Activated naive CD4-positive, alpha-beta T cell treated with anti-CD3 and anti-CD28 coated beads, Interleukin-2, amount 50 U/mL, for 72 hours (primary cell): ENCODE results near the gene IRF2. TPM values are rescaled to one million over a fixed set of nuclear protein-coding genes. Genes with fewer than 3 reads are reported as not detected.

Experiments used
- ATAC-seq, 2 donors: fragments of 150-1000 bp; cut with Tn5 transposase; 2 replicates each; pipeline ENCODE4 v1.10.0; 2021; ENCODE audit warnings: mild to moderate bottlenecking in 2 of 2, moderate library complexity in 2 of 2
- DNase-seq, 2 donors: peaks; one replicate each; pipeline ENCODE4 v3.0.0; 2021 to 2022; ENCODE audit warnings: low spot score in 2 of 2
- H3K27ac Mint-ChIP-seq, 2 donors: one replicate each; pipeline ENCODE4 v1.8.0; 2022; ENCODE audit warnings: mild to moderate bottlenecking in 2 of 2, mixed read lengths in 2 of 2
- H3K36me3 Mint-ChIP-seq, 2 donors: one replicate each; pipeline ENCODE4 v1.8.0; 2022; ENCODE audit warnings: mixed read lengths in 2 of 2
- H3K9me3 Mint-ChIP-seq, 2 donors: one replicate each; pipeline ENCODE4 v1.8.0; 2022; ENCODE audit warnings: mixed read lengths in 2 of 2
- total RNA-seq, 2 donors: library from RNA; stranded (reverse); gene quantifications; one replicate each; pipeline ENCODE4 v1.2.3, GENCODE V29; 2022

The IRF2 gene
- total RNA-seq, 2 donors from 2014 or later = 52.7 to 56.8 TPM

DNA sequence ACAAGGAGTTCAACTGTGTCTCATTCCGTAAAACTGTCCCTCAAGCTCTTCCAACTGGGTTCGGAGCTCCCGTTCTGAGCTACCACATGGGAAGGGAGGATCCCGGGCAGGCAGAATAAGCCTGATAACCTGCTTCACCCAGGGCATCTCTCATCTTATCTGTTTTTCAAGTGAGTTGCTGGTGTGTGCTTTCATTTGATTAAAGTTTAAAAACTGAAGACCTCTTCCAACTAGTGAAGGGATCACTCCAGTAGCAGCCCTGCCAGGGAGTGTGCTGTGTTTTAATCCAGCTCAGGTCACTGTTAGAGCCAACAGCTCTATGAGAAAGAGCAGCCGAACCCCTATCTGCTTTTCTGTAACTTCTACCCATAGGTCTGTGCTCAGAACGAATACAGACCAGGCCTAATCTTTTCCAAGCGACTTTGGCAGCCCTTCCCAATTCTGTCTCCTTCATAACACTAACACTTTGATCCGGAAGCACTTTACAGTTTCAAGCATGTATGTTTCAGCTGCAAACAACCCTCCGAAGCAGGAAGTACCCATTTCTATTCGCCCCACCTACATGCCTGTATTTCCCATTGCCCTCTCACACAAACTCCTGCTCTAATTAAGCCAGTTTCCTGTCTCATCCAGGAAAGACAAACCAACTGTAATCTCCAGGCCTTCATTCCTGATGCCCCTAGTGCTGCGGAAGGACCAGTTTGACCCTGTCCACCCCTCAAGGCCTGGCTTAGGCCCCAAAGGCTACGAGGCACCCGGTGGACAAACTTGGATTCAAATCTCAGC, 60.9 kb downstream of the IRF2 start:
- Mint-ChIP-seq H3K27ac (peak overlapping the region; percentile 39 to 76), H3K36me3 (peaks cover 21 to 59% of the 10 kb centered on the region in 2 donors), H3K9me3 (no peaks in the 10 kb centered on the region)
- ATAC-seq = no peak
- DNase-seq = no peak

DNA sequence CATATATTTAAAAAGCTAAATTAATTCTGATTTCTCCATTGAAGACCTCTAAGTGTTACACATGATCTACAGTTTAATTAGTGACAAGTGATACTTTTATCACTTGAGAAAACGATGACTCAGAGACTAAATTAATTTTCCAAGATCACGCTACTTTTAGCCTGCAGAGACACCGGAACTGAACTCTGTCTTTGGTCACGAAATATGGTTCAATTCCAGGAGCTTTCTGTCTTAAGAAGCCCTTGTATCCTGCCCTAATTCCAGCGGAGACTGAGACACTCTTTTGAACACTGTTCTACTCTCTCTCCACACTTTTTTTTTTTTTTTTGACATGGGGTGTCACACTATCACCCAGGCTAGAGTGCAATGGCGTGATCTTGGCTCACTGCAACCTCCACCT, 63.6 kb downstream of the IRF2 start:
- H3K9me3 Mint-ChIP-seq = no peaks in the 10 kb centered on the region
- ATAC-seq (no peak), DNase-seq (no peak)
- H3K36me3 Mint-ChIP-seq = peaks cover 33 to 72% of the 10 kb centered on the region in 2 donors
- peak overlapping the region in 1 of 2 donors; percentile 68 for H3K27ac Mint-ChIP-seq

DNA sequence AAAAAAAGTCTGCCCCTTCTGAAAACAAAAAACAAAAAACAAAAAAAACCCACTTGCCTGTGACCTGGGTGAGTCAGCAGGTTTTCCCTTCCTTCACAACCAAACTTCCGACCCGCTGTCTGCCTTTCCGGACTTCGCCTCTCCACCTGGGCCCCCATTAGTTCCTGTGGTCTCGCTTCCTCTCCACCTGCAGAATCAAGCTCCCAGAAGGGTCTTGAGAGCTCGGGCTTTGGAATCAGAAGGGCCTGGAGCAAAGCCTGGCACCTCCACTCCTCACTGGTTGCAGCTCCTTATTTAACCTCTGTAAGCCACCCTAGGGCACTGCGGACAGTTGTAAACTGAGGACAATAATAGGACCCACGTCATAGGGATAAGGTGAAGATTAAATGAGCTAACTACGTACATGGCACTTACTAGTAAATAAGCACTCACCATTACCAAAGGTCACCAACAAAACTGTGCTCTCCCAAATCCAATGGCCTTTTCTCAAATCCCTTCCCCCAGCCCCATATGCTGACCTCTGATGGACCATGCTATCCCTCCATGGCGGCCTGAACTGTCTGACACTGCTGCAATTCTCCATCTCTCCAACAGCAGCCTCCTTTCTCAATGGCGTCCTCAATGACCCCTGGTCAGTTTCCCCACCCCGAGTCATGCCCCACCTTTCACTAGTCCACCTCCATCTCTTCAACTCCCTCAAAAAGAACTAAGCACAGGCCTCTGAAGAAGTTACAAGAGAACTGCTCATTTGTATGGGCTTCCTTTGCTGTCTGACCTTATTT, 64.2 kb downstream of the IRF2 start:
- peaks cover 38 to 65% of the 10 kb centered on the region in 2 donors for H3K36me3 Mint-ChIP-seq
- H3K9me3 Mint-ChIP-seq = no peaks in the 10 kb centered on the region
- H3K27ac Mint-ChIP-seq = peak overlapping the region; percentile 56 to 68
- DNase-seq (no peak), ATAC-seq (peak; percentile 24 to 36)

DNA sequence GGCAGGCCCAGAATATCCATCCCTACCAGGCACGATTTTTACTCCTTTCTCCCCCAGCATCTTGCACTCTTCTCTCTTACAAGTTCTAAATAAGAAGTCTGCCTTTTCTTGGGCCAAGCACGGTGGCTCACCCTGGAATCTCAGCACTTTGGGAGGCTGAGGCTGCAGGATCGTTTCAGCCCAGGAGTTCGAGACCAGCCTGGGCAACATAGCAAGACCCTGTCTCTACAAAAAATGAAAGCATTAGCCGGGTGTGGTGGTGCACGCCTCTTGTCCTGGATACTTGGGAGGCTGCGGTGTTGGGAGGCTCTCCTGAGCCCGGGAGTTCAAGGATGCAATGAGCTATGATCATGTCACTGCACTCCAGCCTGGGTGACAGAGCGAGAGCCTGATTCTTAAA, 64.8 kb downstream of the IRF2 start:
- Mint-ChIP-seq H3K27ac (peak overlapping the region; percentile 68 to 81), H3K36me3 (peaks cover 38 to 60% of the 10 kb centered on the region in 2 donors), H3K9me3 (no peaks in the 10 kb centered on the region)
- DNase-seq (no peak), ATAC-seq (peak in 1 of 2 donors; percentile 13)

DNA sequence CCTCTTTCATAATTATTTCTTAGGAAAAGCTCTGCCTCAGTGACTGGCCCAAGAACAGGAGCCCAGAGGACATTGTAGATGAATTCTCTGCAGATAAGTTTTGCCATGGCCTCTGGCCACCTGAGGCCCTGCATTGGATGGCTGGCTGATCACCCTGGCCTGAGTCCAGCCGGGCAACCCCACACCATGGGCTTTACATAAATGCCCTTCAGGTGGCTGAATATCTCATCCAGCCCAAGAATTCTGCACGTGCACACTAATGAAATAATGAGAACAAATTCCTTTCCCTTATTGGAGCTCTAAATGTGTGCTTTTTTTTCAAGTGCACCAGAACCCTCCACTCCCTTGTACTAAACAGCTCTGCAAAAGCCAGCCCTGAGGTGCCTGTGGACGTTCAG, 65.7 kb downstream of the IRF2 start:
- peaks cover 38 to 53% of the 10 kb centered on the region in 2 donors for H3K36me3 Mint-ChIP-seq

DNA sequence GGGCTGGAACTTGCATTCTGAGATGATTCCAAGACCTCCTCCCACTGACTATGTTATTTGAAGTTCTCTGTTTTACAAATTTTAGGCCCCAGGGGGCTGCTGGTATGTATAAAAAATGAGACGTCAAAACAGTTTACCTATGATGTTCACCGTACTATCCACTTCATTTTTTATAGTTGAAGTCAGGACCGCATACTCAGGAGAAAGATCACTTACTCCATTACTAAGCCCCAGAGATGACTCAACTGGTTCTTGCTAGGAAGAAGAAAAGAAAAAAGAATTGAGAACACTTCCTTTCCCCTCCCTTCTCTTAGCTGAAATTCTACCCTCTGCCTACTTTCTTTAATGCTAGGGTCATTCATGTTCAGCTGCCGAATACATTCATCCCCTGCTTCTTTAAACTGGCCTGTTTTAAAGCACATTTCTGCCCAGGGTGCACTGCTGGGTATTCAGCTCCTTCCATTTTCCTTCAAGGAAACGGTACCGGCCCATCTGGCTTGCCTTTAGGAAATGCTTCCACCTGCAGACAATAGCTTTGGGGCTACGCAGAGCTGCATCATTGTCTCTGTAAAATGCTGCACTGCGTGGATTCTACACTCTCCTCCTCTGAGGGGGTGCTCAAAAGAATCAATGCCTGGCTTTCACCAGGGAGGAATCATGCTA, 66.2 kb downstream of the IRF2 start:
- H3K36me3 Mint-ChIP-seq = peaks cover 41 to 49% of the 10 kb centered on the region in 2 donors
- ATAC-seq (peak; percentile 58 to 76), DNase-seq (no peak)
- no peaks in the 10 kb centered on the region for H3K9me3 Mint-ChIP-seq
- peak overlapping the region; percentile 14 to 37 for H3K27ac Mint-ChIP-seq

More for the DNA sequence above, 65.7 kb downstream of the IRF2 start:
- ATAC-seq = no peak
- no peak for DNase-seq
- H3K27ac Mint-ChIP-seq = no peak overlapping the region
- H3K9me3 Mint-ChIP-seq = no peaks in the 10 kb centered on the region

DNA sequence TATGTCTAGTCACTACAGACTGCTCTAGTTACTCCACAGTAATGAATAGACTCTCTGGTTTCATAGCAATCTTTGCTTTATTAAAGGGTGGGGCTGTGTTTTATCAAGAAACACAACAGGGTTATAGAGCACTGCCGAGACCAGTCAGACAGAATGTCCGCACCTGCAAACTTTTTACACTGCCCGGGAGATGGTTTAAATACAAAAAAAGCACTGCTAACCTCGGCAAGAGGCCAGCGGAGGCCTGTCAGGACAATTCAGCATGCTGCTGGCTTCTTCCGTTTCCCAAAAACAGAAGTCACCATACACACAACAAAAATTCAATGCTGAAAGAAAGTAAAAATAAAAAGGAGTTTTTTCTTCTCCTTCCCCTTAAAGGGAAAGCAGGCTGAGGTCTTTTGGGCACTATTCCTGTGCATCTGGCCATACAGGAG, 67.4 kb downstream of the IRF2 start:
- DNase-seq (no peak), ATAC-seq (no peak)
- Mint-ChIP-seq H3K9me3 (no peaks in the 10 kb centered on the region), H3K36me3 (peaks cover 43 to 50% of the 10 kb centered on the region in 2 donors), H3K27ac (peak overlapping the region in 1 of 2 donors; percentile 73)

DNA sequence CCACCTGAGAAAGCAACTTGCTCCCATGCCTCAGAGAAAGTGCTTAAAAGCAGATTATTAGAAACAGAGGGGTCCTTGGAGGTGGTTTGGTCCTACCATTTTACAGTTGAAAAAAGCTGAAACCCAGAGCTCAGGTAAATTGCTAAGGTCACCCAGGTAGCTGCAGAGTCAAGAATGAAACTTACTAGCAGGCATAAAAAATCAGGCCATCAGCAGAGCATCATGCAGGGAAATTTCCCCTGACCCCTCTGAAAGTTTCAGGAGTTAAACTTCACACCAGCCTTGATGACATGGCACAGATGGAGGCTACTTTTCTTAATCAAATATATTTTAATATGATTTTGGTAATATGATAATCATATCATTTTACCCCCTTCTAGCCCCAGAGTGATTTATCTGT, 70.3 kb downstream of the IRF2 start:
- no peaks in the 10 kb centered on the region for H3K9me3 Mint-ChIP-seq
- DNase-seq (no peak), ATAC-seq (no peak)
- H3K36me3 Mint-ChIP-seq = peaks cover 28 to 36% of the 10 kb centered on the region in 2 donors
- H3K27ac Mint-ChIP-seq = no peak overlapping the region

DNA sequence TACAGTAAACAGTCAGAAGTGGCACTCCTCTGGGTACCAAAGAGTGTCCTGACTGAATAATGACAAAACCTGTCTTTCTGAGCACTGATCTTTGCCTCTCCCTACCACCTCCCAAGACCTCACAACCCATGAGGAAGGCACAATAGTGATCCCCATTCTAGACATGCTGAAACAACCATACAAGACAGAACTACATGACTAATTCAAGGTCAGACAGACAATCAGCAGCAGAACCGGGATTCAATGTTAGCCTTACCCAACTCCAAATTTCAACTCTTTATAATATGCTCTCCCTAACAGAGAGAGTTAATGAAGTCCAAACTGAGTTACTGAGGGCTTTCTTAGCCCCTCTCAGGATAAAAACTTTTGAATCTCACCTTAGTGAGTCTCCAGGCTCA, 71.0 kb downstream of the IRF2 start:
- Mint-ChIP-seq H3K36me3 (peaks cover 23 to 31% of the 10 kb centered on the region in 2 donors), H3K9me3 (no peaks in the 10 kb centered on the region), H3K27ac (no peak overlapping the region)
- ATAC-seq (no peak), DNase-seq (no peak)

DNA sequence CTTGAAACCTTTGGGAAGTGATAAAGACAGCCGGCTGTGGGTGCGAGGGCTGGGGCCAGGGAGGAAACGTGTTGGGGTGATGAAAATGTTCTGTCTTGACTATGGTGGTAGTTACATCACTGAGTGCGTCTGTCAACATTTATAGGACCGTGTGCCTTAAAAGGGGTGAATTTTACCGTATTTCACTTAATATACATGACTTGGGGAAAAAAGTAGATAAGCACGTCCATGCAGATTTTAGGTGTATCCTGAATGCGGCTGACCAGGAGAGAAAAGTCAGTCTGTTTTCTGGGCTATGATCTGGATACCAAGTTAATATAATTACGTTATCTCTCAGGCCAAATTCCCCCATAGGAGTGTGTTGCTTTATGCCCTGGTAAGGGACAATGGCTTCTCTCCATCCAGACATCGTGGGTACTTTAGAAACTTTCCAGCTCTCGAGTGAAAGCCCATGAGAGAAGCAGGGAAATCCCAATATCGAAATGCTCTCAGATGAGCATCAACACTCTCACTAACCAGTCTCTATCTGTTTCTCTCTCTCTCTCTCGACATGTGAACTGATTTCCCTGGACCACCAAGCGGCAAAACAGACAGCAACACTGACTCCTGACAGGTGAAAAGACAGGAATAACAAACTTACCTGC, 71.5 kb downstream of the IRF2 start:
- H3K27ac Mint-ChIP-seq = peak overlapping the region in 1 of 2 donors; percentile 70
- no peaks in the 10 kb centered on the region for H3K9me3 Mint-ChIP-seq
- DNase-seq (no peak), ATAC-seq (no peak)
- H3K36me3 Mint-ChIP-seq = peaks cover 19 to 27% of the 10 kb centered on the region in 2 donors

DNA sequence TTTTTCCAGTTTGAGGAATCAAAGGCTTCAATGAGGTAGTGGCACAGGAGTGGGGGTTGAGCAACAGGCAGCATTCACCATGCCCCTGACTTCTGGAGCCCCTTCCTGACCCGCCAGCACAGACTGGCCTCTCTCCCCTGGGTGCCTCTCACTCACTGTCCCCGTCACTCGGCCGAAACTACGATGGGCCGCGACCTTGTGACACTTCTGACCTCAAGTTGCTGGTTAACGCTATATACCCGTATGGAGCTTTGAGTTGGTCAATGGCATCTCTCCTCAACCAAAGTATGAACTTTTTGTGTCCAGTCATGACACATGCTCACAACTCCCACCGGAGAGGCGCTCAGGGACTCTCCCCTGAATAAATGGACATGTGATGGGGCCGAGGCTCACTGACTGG, 72.1 kb downstream of the IRF2 start:
- H3K36me3 Mint-ChIP-seq = peaks cover 15 to 27% of the 10 kb centered on the region in 2 donors
- DNase-seq (no peak), ATAC-seq (no peak)
- peak overlapping the region in 1 of 2 donors; percentile 70 for H3K27ac Mint-ChIP-seq
- no peaks in the 10 kb centered on the region for H3K9me3 Mint-ChIP-seq

DNA sequence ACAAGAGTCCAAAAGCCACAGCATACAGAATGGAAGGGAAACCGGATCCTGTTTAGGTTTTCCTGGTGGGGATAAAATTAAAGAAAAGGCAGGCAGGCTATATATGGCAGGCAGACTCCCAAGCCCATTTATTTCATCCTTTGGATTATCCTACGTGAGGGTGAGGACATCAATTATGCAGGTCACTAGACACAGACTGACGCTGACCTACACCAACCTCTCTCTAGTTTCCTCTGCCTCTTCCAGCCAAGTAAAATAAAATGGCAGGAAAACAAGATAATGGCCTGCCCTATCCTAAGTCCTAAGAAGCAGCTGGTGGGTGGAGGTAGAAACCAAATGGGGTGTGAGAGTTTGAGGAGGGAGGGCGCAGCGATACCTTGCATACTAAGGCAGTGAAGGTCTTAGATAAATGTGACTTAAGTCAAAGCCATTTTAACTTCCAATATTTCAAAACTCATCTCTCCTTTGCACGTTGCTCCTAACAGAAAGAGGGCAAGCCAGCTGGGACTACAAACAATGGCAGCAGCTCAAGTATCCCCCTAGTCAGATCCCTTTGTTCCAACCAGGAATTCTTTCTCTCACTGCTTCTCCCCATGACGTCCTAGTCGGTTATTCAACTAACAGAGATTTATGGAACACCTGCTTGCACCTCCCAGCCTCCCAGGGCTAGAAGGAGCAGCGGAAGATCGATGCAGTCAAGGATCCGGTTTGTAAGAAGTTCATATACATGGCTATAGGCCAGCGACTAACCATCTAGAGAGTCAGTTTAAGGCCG, 72.8 kb downstream of the IRF2 start:
- DNase-seq (no peak), ATAC-seq (no peak)
- Mint-ChIP-seq H3K9me3 (no peaks in the 10 kb centered on the region), H3K27ac (no peak overlapping the region), H3K36me3 (peaks cover 10 to 25% of the 10 kb centered on the region in 2 donors)

DNA sequence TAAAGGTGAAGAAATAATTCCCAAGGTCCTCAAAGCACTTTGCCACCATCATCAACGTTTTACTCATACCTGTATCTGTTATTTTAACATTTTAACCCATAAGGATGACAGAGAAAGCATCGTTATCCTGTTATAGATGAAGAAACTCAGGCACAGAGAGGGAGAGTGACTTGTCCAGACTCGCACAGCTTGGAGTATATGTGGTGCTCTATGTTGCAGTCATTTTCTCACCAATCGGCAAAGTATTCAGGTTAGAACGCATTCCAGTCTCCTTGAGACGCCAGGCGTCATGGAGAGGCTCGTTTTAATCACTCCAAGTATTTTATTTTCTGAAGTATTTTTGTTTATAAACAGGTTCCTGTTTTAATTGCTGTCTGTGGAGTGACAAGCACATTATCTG, 73.5 kb downstream of the IRF2 start:
- H3K27ac Mint-ChIP-seq = no peak overlapping the region
- H3K36me3 Mint-ChIP-seq = peaks cover 10 to 25% of the 10 kb centered on the region in 2 donors
- no peak for DNase-seq

DNA sequence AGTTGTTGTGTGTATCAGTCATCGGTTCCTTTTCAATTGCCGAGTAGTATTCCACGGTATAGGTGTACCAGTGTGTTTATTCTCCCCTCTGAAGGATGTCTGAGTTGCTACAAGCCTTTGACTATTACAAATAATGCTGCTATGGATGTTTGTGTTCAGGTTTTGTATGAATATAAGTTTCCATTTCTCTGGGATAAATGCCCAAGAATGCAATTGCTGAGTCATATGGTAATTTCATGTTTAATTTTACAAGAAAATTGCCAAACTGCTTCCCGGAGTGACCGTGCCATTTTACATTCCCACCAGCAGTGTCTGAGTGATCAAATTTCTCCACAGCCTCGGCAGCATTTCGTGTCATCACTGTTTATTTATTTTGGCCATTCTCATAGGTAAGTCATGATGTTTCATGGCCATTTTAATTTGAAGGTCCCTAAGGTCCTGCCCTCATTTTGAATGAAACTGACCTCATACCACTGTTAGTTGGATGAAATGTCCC, 73.9 kb downstream of the IRF2 start:
- peak overlapping the region in 1 of 2 donors; percentile 86 for H3K27ac Mint-ChIP-seq
- ATAC-seq = peak in 1 of 2 donors; percentile 40
- H3K36me3 Mint-ChIP-seq = peaks cover 8 to 25% of the 10 kb centered on the region in 2 donors
- no peak for DNase-seq
- H3K9me3 Mint-ChIP-seq = no peaks in the 10 kb centered on the region

More for the DNA sequence above, 73.5 kb downstream of the IRF2 start:
- no peaks in the 10 kb centered on the region for H3K9me3 Mint-ChIP-seq
- no peak for ATAC-seq

DNA sequence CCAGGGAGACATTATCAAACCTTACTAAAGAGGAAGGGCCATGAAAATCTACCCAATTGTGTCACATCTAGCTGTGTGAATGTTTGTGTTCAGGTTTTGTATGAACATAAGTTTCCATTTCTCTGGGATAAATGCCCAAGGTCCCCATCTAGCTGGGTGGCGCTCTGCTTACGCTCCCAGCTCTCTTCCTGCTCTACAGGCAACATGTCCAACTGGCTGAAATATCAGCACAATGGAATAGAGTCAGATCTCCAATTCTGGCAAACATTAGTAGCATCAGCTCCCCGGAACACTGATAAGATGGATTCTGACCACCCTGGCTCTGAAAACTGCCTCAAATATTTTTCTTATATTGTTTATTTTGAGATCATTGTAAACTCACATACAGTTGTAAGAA, 74.8 kb downstream of the IRF2 start:
- H3K9me3 Mint-ChIP-seq = no peaks in the 10 kb centered on the region
- peak overlapping the region in 1 of 2 donors; percentile 2 for H3K27ac Mint-ChIP-seq
- ATAC-seq (no peak), DNase-seq (no peak)
- H3K36me3 Mint-ChIP-seq = peaks cover 9 to 30% of the 10 kb centered on the region in 2 donors
